IMR-90 (cell line): Measurements from ENCODE around the gene GRIK1. TPM values are rescaled to one million over a fixed set of nuclear protein-coding genes. Genes with fewer than 3 reads are reported as not detected.

Experiments used
- ATAC-seq: fragments of 200-7000 bp; cut with Tn5 transposase; 2 replicates; pipeline ENCODE4 v1.9.1; 2020; ENCODE audit warnings: low read depth, mild to moderate bottlenecking, moderate library complexity
- BruUV-seq: library from RNA; stranded (reverse); fragments of 400-500 nt; replicated peaks from 2 replicates; lab custom pipeline; 2021; lab: Mats Ljungman, UMichigan
- CTCF ChIA-PET: fragments of 300-600 bp; formaldehyde crosslinking; extraction: SDS; loops from one replicate; lab custom pipeline; 2021; ENCODE audit warnings: antibody characterized with exemption; lab: Yijun Ruan, JAX
- POLR2A ChIA-PET: fragments of 300-600 bp; sonication (Branson Sonifier 250); formaldehyde crosslinking; loops from one replicate; lab custom pipeline; 2022; ENCODE audit warnings: antibody characterized with exemption; ENCODE audit not compliant: unreplicated experiment; lab: Charles Lee
- DNase-seq: peaks from one replicate; pipeline ENCODE4 v3.0.0; 2013
- H2AFZ ChIP-seq: replicated peaks from 2 replicates; pipeline ENCODE3; 2013; ENCODE audit warnings: low read length, mild to moderate bottlenecking; ENCODE audit not compliant: poor library complexity
- H2AK5ac ChIP-seq: 2 replicates; pipeline ENCODE4 v1.6.1; 2013; ENCODE audit warnings: low read depth, low read length, inconsistent platforms
- H2AK9ac ChIP-seq: replicated peaks from 2 replicates; pipeline ENCODE3; 2013; ENCODE audit warnings: mild to moderate bottlenecking, low read depth, low read length, moderate library complexity; ENCODE audit not compliant: poor library complexity
- H2BK120ac ChIP-seq: 2 replicates; pipeline ENCODE4 v1.6.1; 2013; ENCODE audit warnings: low read depth, low read length, inconsistent platforms
- H2BK15ac ChIP-seq: 3 replicates; pipeline ENCODE4 v1.6.1; 2013; ENCODE audit warnings: low read depth, low read length, inconsistent platforms
- H2BK20ac ChIP-seq: 2 replicates; pipeline ENCODE4 v1.6.1; 2013; ENCODE audit warnings: low read depth, mild to moderate bottlenecking, inconsistent platforms, low read length, moderate library complexity
- H2BK5ac ChIP-seq: 2 replicates; pipeline ENCODE4 v1.6.1; 2013; ENCODE audit warnings: mild to moderate bottlenecking, low read depth, low read length, inconsistent platforms; ENCODE audit not compliant: poor library complexity, severe bottlenecking
- H3K14ac ChIP-seq: replicated peaks from 2 replicates; pipeline ENCODE4 v1.6.1; 2013; ENCODE audit warnings: low read depth, low read length, inconsistent platforms
- H3K18ac ChIP-seq: 2 replicates; pipeline ENCODE4 v1.6.1; 2013; ENCODE audit warnings: low read depth, low read length, control low read depth
- H3K23ac ChIP-seq: 2 replicates; pipeline ENCODE4 v1.6.1; 2013; ENCODE audit warnings: low read depth, low read length, inconsistent platforms
- H3K27ac ChIP-seq: 2 replicates; pipeline ENCODE4 v1.5.1; 2013; ENCODE audit warnings: mild to moderate bottlenecking, control low read depth, low read length; ENCODE audit not compliant: insufficient read depth
- H3K27me3 ChIP-seq: 2 replicates; pipeline ENCODE4 v1.6.1; 2013; ENCODE audit warnings: low read length; ENCODE audit not compliant: control insufficient read depth, insufficient read depth
- H3K36me3 ChIP-seq: 2 replicates; pipeline ENCODE4 v1.6.1; 2013; ENCODE audit warnings: low read length, mixed read lengths; ENCODE audit not compliant: control insufficient read depth, insufficient read depth
- H3K4ac ChIP-seq: 2 replicates; pipeline ENCODE4 v1.6.1; 2013; ENCODE audit warnings: low read depth, low read length, inconsistent platforms
- H3K4me1 ChIP-seq: 2 replicates; pipeline ENCODE4 v1.6.1; 2013; ENCODE audit warnings: low read length, mixed read lengths; ENCODE audit not compliant: control insufficient read depth, insufficient read depth
- H3K4me2 ChIP-seq: 2 replicates; pipeline ENCODE4 v1.6.1; 2013; ENCODE audit warnings: low read depth, mild to moderate bottlenecking, control low read depth, low read length, moderate library complexity
- H3K4me3 ChIP-seq: 2 replicates; pipeline ENCODE4 v1.5.1; 2013; ENCODE audit warnings: low read depth, mild to moderate bottlenecking, control low read depth, low read length, moderate library complexity; ENCODE audit not compliant: insufficient read depth
- H3K56ac ChIP-seq: 2 replicates; pipeline ENCODE4 v1.6.1; 2013; ENCODE audit warnings: low read length, inconsistent platforms; ENCODE audit not compliant: insufficient read depth; ENCODE audit errors: extremely low read depth
- H3K79me1 ChIP-seq, 2 experiments: 2 replicates each; pipeline ENCODE4 v1.6.1; 2013; ENCODE audit warnings: low read length in 2 of 2, inconsistent platforms in 1 of 2, low read depth in 1 of 2
- H3K9ac ChIP-seq: 2 replicates; pipeline ENCODE4 v1.6.1; 2013; ENCODE audit warnings: low read depth, low read length, control low read depth
- H3K9me1 ChIP-seq: 2 replicates; pipeline ENCODE4 v1.6.1; 2013; ENCODE audit warnings: low read length, inconsistent platforms; ENCODE audit not compliant: insufficient read depth
- H3K9me3 ChIP-seq: 2 replicates; pipeline ENCODE4 v1.6.1; 2013; ENCODE audit warnings: low read length; ENCODE audit not compliant: control insufficient read depth, insufficient read depth
- H4K20me1 ChIP-seq: 2 replicates; pipeline ENCODE4 v1.6.1; 2013; ENCODE audit warnings: low read length, inconsistent platforms; ENCODE audit not compliant: insufficient read depth
- H4K5ac ChIP-seq: 2 replicates; pipeline ENCODE4 v1.6.1; 2013; ENCODE audit warnings: mild to moderate bottlenecking, low read depth, low read length, control low read depth
- H4K8ac ChIP-seq, 2 experiments: 2 replicates each; pipeline ENCODE4 v1.6.1; 2013; ENCODE audit warnings: low read depth in 2 of 2, low read length in 2 of 2, control low read depth in 1 of 2, inconsistent platforms in 1 of 2
- H4K91ac ChIP-seq: 2 replicates; pipeline ENCODE4 v1.6.1; 2013; ENCODE audit warnings: low read depth, low read length, inconsistent platforms; ENCODE audit not compliant: insufficient read depth
- CHD1 ChIP-seq: IDR thresholded peaks from 2 replicates; pipeline ENCODE4 v1.6.1; 2012; ENCODE audit warnings: low read depth, low read length, improper control_type of control experiment
- WGBS, 2 experiments: methylation state at CpG; one replicate each; pipeline versions ENCODE4 v1.1.5 to v1.1.7; 2013; ENCODE audit warnings: missing lambda C conversion rate in 2 of 2; ENCODE audit not compliant: insufficient read length in 1 of 2; ENCODE audit errors: extremely low coverage in 2 of 2; 5-methylcytosine and 5-hydroxymethylcytosine counted together
- dilution Hi-C: fragments of 300-500 bp; cut with HindIII; formaldehyde crosslinking; loops from one replicate; pipeline ENCODE4 v1.14.3; 2018; ENCODE audit warnings: low sequenced_read_pairs; ENCODE audit not compliant: unreplicated experiment
- in situ Hi-C: fragments of 300-500 bp; cut with MboI; formaldehyde crosslinking; loops from 3 replicates; pipeline ENCODE4 v1.14.3; 2019; ENCODE audit warnings: low sequenced_read_pairs, inconsistent platforms, mixed read lengths
- intact Hi-C: fragments of 100-400 bp; cut with micrococcal nuclease; formaldehyde crosslinking; loops from 2 replicates; pipeline ENCODE4 v1.10.0; 2022
- polyA plus RNA-seq, 3 experiments: library from polyadenylated mRNA; depleted of rRNA; stranded (reverse); fragments of >200 nt; gene quantifications; 2 replicates each; pipeline ENCODE4 v1.2.3, GENCODE V29; 2012; ENCODE audit warnings: low replicate concordance in 1 of 3
- total RNA-seq: library from RNA; depleted of rRNA; stranded (reverse); fragments of >200 nt; gene quantifications from 2 replicates; pipeline ENCODE4 v1.2.3, GENCODE V29; 2012

Gene GRIK1
- total and polyA plus RNA-seq, 2 of the 4 experiments (the other 2 are of a cell fraction) = not detected

- ATAC-seq (no peak), DNase-seq (no peak)
- H4K8ac ChIP-seq = no peak overlapping the region
- H3K4me2 ChIP-seq = no peak overlapping the region
- H3K14ac ChIP-seq = no peak overlapping the region
- H3K9ac ChIP-seq = no peak overlapping the region
- ChIA-PET CTCF (no interaction called here), POLR2A (no interaction called here)
- in situ Hi-C loops (no loop called here), dilution Hi-C loops (no loop called here), intact Hi-C loops (no loop called here)
- TF ChIP-seq CHD1 = no peak
- BruUV-seq = no TSS peak
- H2BK5ac ChIP-seq = no peak overlapping the region
- no peaks in the 10 kb centered on the region for H3K36me3 ChIP-seq
- H2AK5ac ChIP-seq = no peak overlapping the region
- no peak overlapping the region for H3K27ac ChIP-seq
- no peaks in the 10 kb centered on the region for H3K9me3 ChIP-seq
- no peak overlapping the region for H3K4me3 ChIP-seq
- H3K18ac ChIP-seq = no peak overlapping the region
- no peaks in the 10 kb centered on the region for H3K4me1 ChIP-seq
- no CpG with 5 or more reads among the region's 3 CpGs for WGBS, 2 experiments
- peaks cover 1% of the 10 kb centered on the region; the same call in 1 of the 2 replicates for H3K27me3 ChIP-seq
- no peak overlapping the region for H2BK120ac ChIP-seq
- no peaks in the 10 kb centered on the region for H4K20me1 ChIP-seq
- no peaks in the 10 kb centered on the region for H3K9me1 ChIP-seq
- H4K5ac ChIP-seq = no peak overlapping the region
- no peak overlapping the region for H3K4ac ChIP-seq
- H4K91ac ChIP-seq = no peak overlapping the region
- H2AFZ ChIP-seq = no peak overlapping the region
- no peak overlapping the region for H3K56ac ChIP-seq
- H2BK15ac ChIP-seq = no peak overlapping the region
- no peak overlapping the region for H3K23ac ChIP-seq
- H3K79me1 ChIP-seq = no peaks in the 10 kb centered on the region
- no peak overlapping the region for H2AK9ac ChIP-seq
- no peak overlapping the region for H2BK20ac ChIP-seq
Measured at GRCh38 chr21:29800056-29800455, 139.7 kb downstream of the GRIK1 start.
